CD14-positive monocyte (primary cell): Measurements from ENCODE around the gene LHX3. TPM values are rescaled to one million over a fixed set of nuclear protein-coding genes. Genes with fewer than 3 reads are reported as not detected.

ENCODE experiments used
- DNase-seq, 3 donors: peaks; one replicate each; pipeline ENCODE4 v3.0.0-alpha.2; 2011 to 2022
- H2AFZ ChIP-seq: 2 replicates; pipeline ENCODE4 v1.6.0; 2012; ENCODE audit warnings: mild to moderate bottlenecking, low read depth, low read length, inconsistent platforms; ENCODE audit not compliant: insufficient read depth, poor library complexity, severe bottlenecking
- H3K27ac ChIP-seq, 2 donors: 1 replicate in 1 of 2; 2 replicates in 1 of 2; pipeline ENCODE4 v1.5.1; 2012 to 2013; ENCODE audit warnings: low read length in 2 of 2, control low read depth in 1 of 2, inconsistent platforms in 1 of 2, low read depth in 1 of 2, mild to moderate bottlenecking in 1 of 2
- H3K27me3 ChIP-seq, 2 donors: one replicate each; pipeline versions ENCODE4 v1.6.0 to v1.6.1; 2011 to 2013; ENCODE audit warnings: low read length in 2 of 2; ENCODE audit not compliant: control insufficient read depth in 2 of 2, insufficient read depth in 2 of 2
- H3K36me3 ChIP-seq, 2 donors: replicated peaks in 1 of 2; 1 replicate in 1 of 2; 2 replicates in 1 of 2; pipeline versions ENCODE4 v1.5.1 to v1.6.1; 2012 to 2013; ENCODE audit warnings: low read length in 2 of 2, control low read depth in 1 of 2, inconsistent platforms in 1 of 2, mild to moderate bottlenecking in 1 of 2; ENCODE audit not compliant: insufficient read depth in 2 of 2, control insufficient read depth in 1 of 2
- H3K4me1 ChIP-seq, 2 donors: 1 replicate in 1 of 2; 2 replicates in 1 of 2; pipeline versions ENCODE4 v1.5.1 to v1.6.1; 2012 to 2013; ENCODE audit warnings: low read length in 2 of 2, control low read depth in 1 of 2, inconsistent platforms in 1 of 2, mild to moderate bottlenecking in 1 of 2, moderate library complexity in 1 of 2; ENCODE audit not compliant: insufficient read depth in 2 of 2, control insufficient read depth in 1 of 2
- H3K4me2 ChIP-seq: replicated peaks from 2 replicates; pipeline ENCODE3; 2012; ENCODE audit warnings: low read length, moderate library complexity, mild to moderate bottlenecking; ENCODE audit not compliant: poor library complexity, severe bottlenecking; ENCODE audit errors: extremely low read depth
- H3K4me3 ChIP-seq, 3 experiments: fragments of 200-600 bp in 1 of 3; sonication (generic) in 1 of 3; replicated peaks in 1 of 3; 1 replicate in 2 of 3; 2 replicates in 1 of 3; pipeline ENCODE4 v1.5.1; 2011 to 2013; ENCODE audit warnings: low read length in 3 of 3, mild to moderate bottlenecking in 3 of 3, control low read depth in 2 of 3, low read depth in 2 of 3, inconsistent platforms in 1 of 3, moderate library complexity in 1 of 3
- H3K79me2 ChIP-seq: 2 replicates; pipeline ENCODE4 v1.6.0; 2012; ENCODE audit warnings: mild to moderate bottlenecking, control low read depth, inconsistent platforms, low read length, moderate library complexity; ENCODE audit not compliant: insufficient read depth
- H3K9ac ChIP-seq: 2 replicates; pipeline ENCODE4 v1.6.0; 2017; ENCODE audit warnings: low read length, mild to moderate bottlenecking; ENCODE audit not compliant: insufficient read depth, poor library complexity, severe bottlenecking
- H3K9me3 ChIP-seq, 2 donors: replicated peaks in 1 of 2; 1 replicate in 1 of 2; 2 replicates in 1 of 2; pipeline versions ENCODE4 v1.5.1 to v1.6.1; 2012 to 2013; ENCODE audit warnings: low read length in 2 of 2, control low read depth in 1 of 2; ENCODE audit not compliant: control insufficient read depth in 1 of 2, insufficient read depth in 1 of 2
- H4K20me1 ChIP-seq: 2 replicates; pipeline ENCODE4 v1.6.0; 2012; ENCODE audit warnings: mild to moderate bottlenecking, low read length, control low read depth, moderate library complexity; ENCODE audit not compliant: insufficient read depth
- H3K27ac Mint-ChIP-seq, 7 donors: one replicate each; pipeline ENCODE4 v1.8.0; 2020; ENCODE audit warnings: mild to moderate bottlenecking in 7 of 7, mixed read lengths in 7 of 7, moderate library complexity in 6 of 7, inconsistent platforms in 2 of 7
- H3K27me3 Mint-ChIP-seq, 3 donors: one replicate each; pipeline ENCODE4 v1.8.0; 2021 to 2022; ENCODE audit warnings: low read depth in 3 of 3, mild to moderate bottlenecking in 3 of 3, mixed read lengths in 3 of 3, moderate library complexity in 3 of 3, inconsistent platforms in 1 of 3
- H3K36me3 Mint-ChIP-seq, 2 donors: one replicate each; pipeline ENCODE4 v1.8.0; 2020; ENCODE audit warnings: mixed read lengths in 2 of 2, inconsistent platforms in 1 of 2, mild to moderate bottlenecking in 1 of 2
- H3K4me1 Mint-ChIP-seq: one replicate; pipeline ENCODE4 v1.8.0; 2020; ENCODE audit warnings: mild to moderate bottlenecking, mixed read lengths
- H3K4me3 Mint-ChIP-seq, 2 donors: one replicate each; pipeline ENCODE4 v1.8.0; 2020; ENCODE audit warnings: mild to moderate bottlenecking in 2 of 2, mixed read lengths in 2 of 2, moderate library complexity in 1 of 2
- H3K9me3 Mint-ChIP-seq, 7 donors: one replicate each; pipeline ENCODE4 v1.8.0; 2020 to 2022; ENCODE audit warnings: mixed read lengths in 7 of 7, mild to moderate bottlenecking in 6 of 7, moderate library complexity in 6 of 7, inconsistent platforms in 2 of 7
- CTCF ChIP-seq: fragments of 200-600 bp; IDR thresholded peaks from one replicate; pipeline ENCODE4 v1.8.0; 2022; ENCODE audit warnings: antibody characterized with exemption, mild to moderate bottlenecking
- WGBS: methylation state at CpG from one replicate; pipeline ENCODE4 v1.1.5; 2013; ENCODE audit warnings: missing lambda C conversion rate; ENCODE audit not compliant: insufficient coverage; 5-methylcytosine and 5-hydroxymethylcytosine counted together
- intact Hi-C, 2 donors: fragments of 100-400 bp; cut with micrococcal nuclease; formaldehyde crosslinking; loops; one replicate each; pipeline versions ENCODE4 v1.15.0 to v1.15.1; 2023
- polyA plus RNA-seq, 3 donors: library from polyadenylated mRNA; depleted of rRNA in 1 of 3; unstranded in 2 of 3; stranded (reverse) in 1 of 3; fragments of 300-500 nt in 2 of 3; fragments of >200 nt in 1 of 3; fragmentation: Illumina TruSeq in 2 of 3; gene quantifications; 1 replicate in 2 of 3; 2 replicates in 1 of 3; pipeline ENCODE4 v1.2.3, GENCODE V29; 2012 to 2021

Gene LHX3
- polyA plus RNA-seq, 3 donors, result not detected

GRCh38 chr9:136198605-136199083 lies 6.3 kb downstream of the LHX3 start:
- peaks cover 75 to 97% (median 79%) of the 10 kb centered on the region in 3 donors for H3K27me3 Mint-ChIP-seq
- H3K27ac Mint-ChIP-seq, result no peak overlapping the region
- TF ChIP-seq CTCF, result no peak
- H3K36me3 Mint-ChIP-seq, result peaks cover 0 to 3% of the 10 kb centered on the region in 2 donors
- intact Hi-C loops, result no loop called here
- WGBS, result 3% methylated on average over 62 of the region's 62 CpGs
- no peaks in the 10 kb centered on the region for H3K79me2 ChIP-seq
- H3K4me3 Mint-ChIP-seq, result peak overlapping the region in 1 of 2 donors; percentile 53
- peaks cover 0 to 35% of the 10 kb centered on the region in 2 donors for H3K9me3 ChIP-seq
- DNase-seq, result no peak
- H3K9ac ChIP-seq, result no peak overlapping the region
- H3K27me3 ChIP-seq, result peaks cover 45 to 86% of the 10 kb centered on the region in 2 donors
- H3K36me3 ChIP-seq, result no peaks in the 10 kb centered on the region
- H3K4me3 ChIP-seq, result no peak overlapping the region
- no peak overlapping the region for H2AFZ ChIP-seq
- H3K4me1 Mint-ChIP-seq, result no peaks in the 10 kb centered on the region
- H3K9me3 Mint-ChIP-seq, result peaks cover 0 to 12% (median 2%) of the 10 kb centered on the region in 7 donors
- no peak overlapping the region for H3K4me2 ChIP-seq
- H4K20me1 ChIP-seq, result no peaks in the 10 kb centered on the region
- H3K4me1 ChIP-seq, result no peaks in the 10 kb centered on the region
- H3K27ac ChIP-seq, result no peak overlapping the region

GRCh38 chr9:136197930-136198604 lies 6.9 kb downstream of the LHX3 start:
- no peak overlapping the region for H3K9ac ChIP-seq
- intact Hi-C loops, result no loop called here
- Mint-ChIP-seq H3K4me3 (peak overlapping the region in 1 of 2 donors; percentile 70), H3K27ac (no peak overlapping the region), H3K4me1 (no peaks in the 10 kb centered on the region), H3K27me3 (peaks cover 71 to 96% (median 75%) of the 10 kb centered on the region in 3 donors), H3K9me3 (peaks cover 0 to 12% (median 2%) of the 10 kb centered on the region in 7 donors), H3K36me3 (peaks cover 0 to 3% of the 10 kb centered on the region in 2 donors)
- H3K27ac ChIP-seq, result no peak overlapping the region
- no peaks in the 10 kb centered on the region for H3K79me2 ChIP-seq
- no peak for DNase-seq
- no peak overlapping the region for H3K4me2 ChIP-seq
- H2AFZ ChIP-seq, result no peak overlapping the region
- no peaks in the 10 kb centered on the region for H3K36me3 ChIP-seq
- H3K27me3 ChIP-seq, result peaks cover 46 to 82% of the 10 kb centered on the region in 2 donors
- 21% methylated on average over 16 of the region's 18 CpGs for WGBS
- TF ChIP-seq CTCF, result no peak
- H3K4me1 ChIP-seq, result no peaks in the 10 kb centered on the region
- no peaks in the 10 kb centered on the region for H4K20me1 ChIP-seq
- H3K9me3 ChIP-seq, result peaks cover 0 to 32% of the 10 kb centered on the region in 2 donors
- H3K4me3 ChIP-seq, result no peak overlapping the region
